PC-9 (cell line): Measurements from ENCODE around the gene DDX41.

Source experiments
- CTCF ChIP-seq: fragments of 200-600 bp; sonication (generic); conservative IDR thresholded peaks from 2 replicates; pipeline ENCODE4 v1.6.1; 2017; ENCODE audit warnings: mixed run types, antibody characterized with exemption, mild to moderate bottlenecking, moderate library complexity
- EZH2 ChIP-seq: fragments of 200-600 bp; sonication (generic); IDR thresholded peaks from 2 replicates; pipeline ENCODE4 v1.8.0; 2017; ENCODE audit warnings: antibody characterized with exemption, low read depth

- no peak for TF ChIP-seq CTCF
- no peak for TF ChIP-seq EZH2
These were observed 36.2 kb upstream of the DDX41 start for GRCh38 chr5:177552839-177553455.
